HCT116 (cell line): Measurements from ENCODE around the gene GPATCH8. TPM values are rescaled to one million over a fixed set of nuclear protein-coding genes. Genes with fewer than 3 reads are reported as not detected.

Experiments used
- ATAC-seq: fragments of 200-7000 bp; cut with Tn5 transposase; 2 replicates; pipeline ENCODE4 v1.9.1; 2020; ENCODE audit warnings: mild to moderate bottlenecking, moderate library complexity
- BruUV-seq: library from RNA; stranded (reverse); fragments of 400-500 nt; replicated peaks from 2 replicates; lab custom pipeline; 2021; lab: Mats Ljungman, UMichigan
- CTCF ChIA-PET: fragments of 300-600 bp; sonication (Branson Sonifier 250); formaldehyde crosslinking; loops from one replicate; lab custom pipeline; 2021; ENCODE audit warnings: antibody characterized with exemption; lab: Charles Lee
- POLR2A ChIA-PET: fragments of 300-600, 350-600 bp; sonication (Branson Sonifier 250); formaldehyde crosslinking; loops from one replicate; lab custom pipeline; 2021; ENCODE audit warnings: antibody characterized with exemption; lab: Charles Lee
- RAD21 ChIA-PET, 2 experiments: fragments of 300-600 bp; sonication (Branson Sonifier 250); formaldehyde crosslinking; loops; one replicate each; lab custom pipeline; 2023; ENCODE audit warnings: low total read pairs in 2 of 2; ENCODE audit not compliant: uncharacterized antibody in 2 of 2, unreplicated experiment in 2 of 2, low non-redundant PET in 1 of 2; lab: Charles Lee
- DNase-seq: peaks from one replicate; pipeline ENCODE4 v3.0.0-alpha.2; 2010; ENCODE audit warnings: low read depth, low spot score
- H2AFZ ChIP-seq: fragments of 200-600 bp; shearing (Covaris generic), sonication (generic); 2 replicates; pipeline ENCODE4 v1.6.1; 2017; ENCODE audit warnings: low read depth, mixed run types, mixed read lengths, antibody characterized with exemption, low read length; ENCODE audit not compliant: poor library complexity, severe bottlenecking
- H3K27ac ChIP-seq: 2 replicates; pipeline ENCODE4 v1.5.1; 2012; ENCODE audit warnings: low read depth, low read length
- H3K27me3 ChIP-seq: fragments of 200-600 bp; sonication (generic); 2 replicates; pipeline ENCODE4 v1.6.1; 2016; ENCODE audit warnings: mixed run types, low read length, mixed read lengths; ENCODE audit not compliant: insufficient read depth
- H3K36me3 ChIP-seq, 2 experiments: fragments of 200-500 bp in 1 of 2; fragments of 200-600 bp in 1 of 2; sonication (Bioruptor generic) in 1 of 2; sonication (generic) in 1 of 2; 2 replicates each; pipeline versions ENCODE4 v1.5.1 to v1.6.1; 2014 to 2016; ENCODE audit warnings: low read length in 2 of 2, inconsistent platforms in 1 of 2, mixed read lengths in 1 of 2, mixed run types in 1 of 2; ENCODE audit not compliant: insufficient read depth in 2 of 2, control insufficient read depth in 1 of 2
- H3K4me1 ChIP-seq, 2 experiments: fragments of 200-600 bp in 1 of 2; sonication (generic) in 1 of 2; 2 replicates each; pipeline versions ENCODE4 v1.5.1 to v1.6.1; 2012 to 2017; ENCODE audit warnings: low read length in 2 of 2, inconsistent platforms in 1 of 2, mild to moderate bottlenecking in 1 of 2, mixed read lengths in 1 of 2, mixed run types in 1 of 2, moderate library complexity in 1 of 2; ENCODE audit not compliant: insufficient read depth in 2 of 2, control insufficient read depth in 1 of 2
- H3K4me2 ChIP-seq: fragments of 200-600 bp; sonication (generic); 2 replicates; pipeline ENCODE4 v1.6.1; 2017; ENCODE audit warnings: mixed run types, low read length, mixed read lengths
- H3K4me3 ChIP-seq, 2 experiments: fragments of 200-600 bp in 1 of 2; sonication (generic) in 1 of 2; replicated peaks in 1 of 2; 2 replicates each; pipeline ENCODE4 v1.5.1; 2011 to 2016; ENCODE audit warnings: low read length in 2 of 2, control low read depth in 1 of 2, low read depth in 1 of 2, mild to moderate bottlenecking in 1 of 2, mixed read lengths in 1 of 2, mixed run types in 1 of 2
- H3K79me2 ChIP-seq: fragments of 200-600 bp; sonication (generic); 2 replicates; pipeline ENCODE4 v1.6.1; 2017; ENCODE audit warnings: mild to moderate bottlenecking, mixed run types, low read length, moderate library complexity, mixed read lengths; ENCODE audit not compliant: insufficient read depth
- H3K9ac ChIP-seq: fragments of 200-600 bp; sonication (generic); 2 replicates; pipeline ENCODE4 v1.6.1; 2016; ENCODE audit warnings: low read length, mixed read lengths
- H3K9me2 ChIP-seq: fragments of 200-600 bp; sonication (generic), shearing (Covaris generic); 2 replicates; pipeline ENCODE4 v1.6.1; 2017; ENCODE audit warnings: mixed run types, mild to moderate bottlenecking, moderate library complexity; ENCODE audit not compliant: insufficient read depth
- H3K9me3 ChIP-seq, 2 experiments: fragments of 200-500 bp in 1 of 2; fragments of 200-600 bp in 1 of 2; sonication (Bioruptor generic) in 1 of 2; sonication (generic) in 1 of 2; 2 replicates each; pipeline ENCODE4 v1.6.1; 2014 to 2017; ENCODE audit warnings: low read length in 2 of 2, mixed read lengths in 2 of 2, inconsistent platforms in 1 of 2, low read depth in 1 of 2, mild to moderate bottlenecking in 1 of 2, mixed run types in 1 of 2, moderate library complexity in 1 of 2; ENCODE audit not compliant: control insufficient read depth in 1 of 2, insufficient read depth in 1 of 2
- H4K20me1 ChIP-seq: fragments of 200-600 bp; sonication (generic), shearing (Covaris generic); 2 replicates; pipeline ENCODE4 v1.6.1; 2017; ENCODE audit warnings: mixed run types, mild to moderate bottlenecking, moderate library complexity; ENCODE audit not compliant: insufficient read depth
- CBX3 ChIP-seq: IDR thresholded peaks from 2 replicates; pipeline ENCODE4 v1.6.1; 2012; ENCODE audit warnings: low read depth
- CEBPB ChIP-seq: IDR thresholded peaks from 2 replicates; pipeline ENCODE4 v1.6.1; 2012; ENCODE audit warnings: low read depth
- EGR1 ChIP-seq: IDR thresholded peaks from 2 replicates; pipeline ENCODE4 v1.6.1; 2012; ENCODE audit warnings: low read depth
- EZH2 ChIP-seq: fragments of 200-600 bp; sonication (generic); IDR thresholded peaks from 2 replicates; pipeline ENCODE4 v1.6.1; 2017; ENCODE audit warnings: antibody characterized with exemption, mixed run types
- FOSL1 ChIP-seq: IDR thresholded peaks from 2 replicates; pipeline ENCODE4 v1.6.1; 2012; ENCODE audit warnings: low read depth
- JUND ChIP-seq: IDR thresholded peaks from 2 replicates; pipeline ENCODE4 v1.6.1; 2012
- POLR2A ChIP-seq: IDR thresholded peaks from 2 replicates; pipeline ENCODE4 v1.7.0; 2011; ENCODE audit warnings: borderline replicate concordance; ENCODE audit not compliant: insufficient read depth, insufficient read length; ENCODE audit errors: extremely low read depth
- POLR2AphosphoS5 ChIP-seq: IDR thresholded peaks from 2 replicates; pipeline ENCODE4 v1.6.1; 2011; ENCODE audit warnings: mild to moderate bottlenecking, low read depth, low read length, moderate library complexity
- RAD21 ChIP-seq: IDR thresholded peaks from 2 replicates; pipeline ENCODE4 v1.6.1; 2012; ENCODE audit warnings: low read depth, mild to moderate bottlenecking
- SIN3A ChIP-seq: IDR thresholded peaks from 2 replicates; pipeline ENCODE4 v1.6.1; 2012; ENCODE audit warnings: low read depth
- SP1 ChIP-seq: IDR thresholded peaks from 2 replicates; pipeline ENCODE4 v1.6.1; 2012; ENCODE audit warnings: low read depth
- SRF ChIP-seq: IDR thresholded peaks from 2 replicates; pipeline ENCODE4 v1.6.1; 2012; ENCODE audit warnings: low read depth
- TCF7L2 ChIP-seq: IDR thresholded peaks from 2 replicates; pipeline ENCODE4 v1.7.0; 2011; ENCODE audit warnings: borderline replicate concordance, inconsistent platforms; ENCODE audit not compliant: insufficient read depth, insufficient read length; ENCODE audit errors: extremely low read depth
- ZFX ChIP-seq: fragments of 450-650 bp; IDR thresholded peaks from 2 replicates; pipeline ENCODE4 v1.6.1; 2017
- ZNF274 ChIP-seq: fragments of 200-500 bp; sonication (Bioruptor generic); IDR thresholded peaks from 2 replicates; pipeline ENCODE4 v1.6.1; 2014; ENCODE audit warnings: mild to moderate bottlenecking, low read depth, low read length, inconsistent platforms
- intact Hi-C: fragments of 100-400 bp; cut with micrococcal nuclease; formaldehyde crosslinking; loops from 2 replicates; pipeline ENCODE4 v1.10.0; 2022
- total RNA-seq: library from RNA; stranded (reverse); gene quantifications from one replicate; pipeline ENCODE4 v1.2.1, GENCODE V29; 2021; ENCODE audit not compliant: unreplicated experiment
- TF ChIP-seq, protein P1 (sequence below): IDR thresholded peaks from 2 replicates; pipeline ENCODE4 v1.6.1; 2012
- TF ChIP-seq, protein P2 (sequence below), 3 experiments: fragments of 200-600 bp in 1 of 3; sonication (generic) in 1 of 3; IDR thresholded peaks in 2 of 3; conservative IDR thresholded peaks in 1 of 3; 2 replicates each; pipeline ENCODE4 v1.5.1; 2012 to 2017; ENCODE audit warnings: low read depth in 2 of 3, low read length in 2 of 3, antibody characterized with exemption in 1 of 3, borderline replicate concordance in 1 of 3, control low read depth in 1 of 3, mild to moderate bottlenecking in 1 of 3, mixed read lengths in 1 of 3, mixed run types in 1 of 3, moderate library complexity in 1 of 3; ENCODE audit not compliant: insufficient read depth in 1 of 3
- TF ChIP-seq, protein P3 (sequence below): IDR thresholded peaks from 2 replicates; pipeline ENCODE4 v1.6.1; 2012; ENCODE audit warnings: low read depth
- TF ChIP-seq, protein P4 (sequence below): IDR thresholded peaks from 2 replicates; pipeline ENCODE4 v1.6.1; 2011; ENCODE audit warnings: mild to moderate bottlenecking, low read length, moderate library complexity; ENCODE audit not compliant: insufficient replicate concordance; ENCODE audit errors: extremely low read depth

The GPATCH8 gene
- total RNA-seq, 1 experiment from 2014 or later: 28.7 TPM

DNA sequence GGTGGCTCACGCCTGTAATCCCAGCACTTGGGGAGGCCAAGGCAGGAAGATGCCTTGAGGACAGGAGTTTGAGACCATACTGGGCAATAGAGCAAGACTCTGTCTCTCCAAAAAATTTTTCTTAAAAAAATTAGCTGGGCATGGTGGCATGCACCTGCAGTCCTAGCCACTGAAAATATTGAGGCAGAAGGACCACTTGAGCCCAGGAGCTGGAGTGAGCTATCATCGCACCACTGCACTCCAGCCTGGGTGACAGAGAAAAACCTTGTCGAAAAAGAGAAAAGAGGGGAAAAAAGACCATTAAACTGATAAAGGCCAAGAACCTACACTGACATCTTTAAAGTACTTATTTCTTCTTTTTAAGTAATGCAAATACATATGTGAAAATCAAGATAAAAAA, 60.4 kb downstream of the GPATCH8 start:
- DNase-seq (no peak), ATAC-seq (no peak)
- Histone ChIP-seq H3K4me3 (no peak overlapping the region), H3K9ac (no peak overlapping the region), H3K27me3 (no peaks in the 10 kb centered on the region), H3K4me2 (no peak overlapping the region), H2AFZ (no peak overlapping the region), H3K27ac (no peak overlapping the region), H3K9me2 (no peaks in the 10 kb centered on the region), H3K36me3 (0 out of 4 replicates have a peak, but pooled peaks cover 0 to 1% of the 10 kb centered on the region in 2 experiments), H4K20me1 (peaks cover 3% of the 10 kb centered on the region; the same call in 1 of the 2 replicates), H3K9me3 (no peaks in the 10 kb centered on the region), H3K79me2 (peaks cover 77% of the 10 kb centered on the region), H3K4me1 (peaks cover 10 to 21% of the 10 kb centered on the region in 2 experiments)
- intact Hi-C loops: no loop called here
- RAD21 ChIA-PET: no interaction called here
- no TSS peak for BruUV-seq
- POLR2A ChIA-PET: no interaction called here
- TF ChIP-seq SP1: no peak
- TF ChIP-seq, protein P1, sequence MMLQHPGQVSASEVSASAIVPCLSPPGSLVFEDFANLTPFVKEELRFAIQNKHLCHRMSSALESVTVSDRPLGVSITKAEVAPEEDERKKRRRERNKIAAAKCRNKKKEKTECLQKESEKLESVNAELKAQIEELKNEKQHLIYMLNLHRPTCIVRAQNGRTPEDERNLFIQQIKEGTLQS: no peak
- no peak for TF ChIP-seq POLR2AphosphoS5
- TF ChIP-seq TCF7L2: no peak
- no peak for TF ChIP-seq FOSL1
- no peak for TF ChIP-seq ZNF274
- no peak for TF ChIP-seq EGR1
- no peak for TF ChIP-seq CBX3
- TF ChIP-seq, protein P2, sequence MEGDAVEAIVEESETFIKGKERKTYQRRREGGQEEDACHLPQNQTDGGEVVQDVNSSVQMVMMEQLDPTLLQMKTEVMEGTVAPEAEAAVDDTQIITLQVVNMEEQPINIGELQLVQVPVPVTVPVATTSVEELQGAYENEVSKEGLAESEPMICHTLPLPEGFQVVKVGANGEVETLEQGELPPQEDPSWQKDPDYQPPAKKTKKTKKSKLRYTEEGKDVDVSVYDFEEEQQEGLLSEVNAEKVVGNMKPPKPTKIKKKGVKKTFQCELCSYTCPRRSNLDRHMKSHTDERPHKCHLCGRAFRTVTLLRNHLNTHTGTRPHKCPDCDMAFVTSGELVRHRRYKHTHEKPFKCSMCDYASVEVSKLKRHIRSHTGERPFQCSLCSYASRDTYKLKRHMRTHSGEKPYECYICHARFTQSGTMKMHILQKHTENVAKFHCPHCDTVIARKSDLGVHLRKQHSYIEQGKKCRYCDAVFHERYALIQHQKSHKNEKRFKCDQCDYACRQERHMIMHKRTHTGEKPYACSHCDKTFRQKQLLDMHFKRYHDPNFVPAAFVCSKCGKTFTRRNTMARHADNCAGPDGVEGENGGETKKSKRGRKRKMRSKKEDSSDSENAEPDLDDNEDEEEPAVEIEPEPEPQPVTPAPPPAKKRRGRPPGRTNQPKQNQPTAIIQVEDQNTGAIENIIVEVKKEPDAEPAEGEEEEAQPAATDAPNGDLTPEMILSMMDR (IDR thresholded peaks at IDR 0.05 in 2 of 3, conservative IDR thresholded peaks at IDR 0.05 in 1 of 3; ENCODE audit: borderline replicate concordance in 1 of 3, insufficient read depth in 1 of 3, low read depth in 2 of 3, low read length in 2 of 3): no peak
- TF ChIP-seq, protein P3, sequence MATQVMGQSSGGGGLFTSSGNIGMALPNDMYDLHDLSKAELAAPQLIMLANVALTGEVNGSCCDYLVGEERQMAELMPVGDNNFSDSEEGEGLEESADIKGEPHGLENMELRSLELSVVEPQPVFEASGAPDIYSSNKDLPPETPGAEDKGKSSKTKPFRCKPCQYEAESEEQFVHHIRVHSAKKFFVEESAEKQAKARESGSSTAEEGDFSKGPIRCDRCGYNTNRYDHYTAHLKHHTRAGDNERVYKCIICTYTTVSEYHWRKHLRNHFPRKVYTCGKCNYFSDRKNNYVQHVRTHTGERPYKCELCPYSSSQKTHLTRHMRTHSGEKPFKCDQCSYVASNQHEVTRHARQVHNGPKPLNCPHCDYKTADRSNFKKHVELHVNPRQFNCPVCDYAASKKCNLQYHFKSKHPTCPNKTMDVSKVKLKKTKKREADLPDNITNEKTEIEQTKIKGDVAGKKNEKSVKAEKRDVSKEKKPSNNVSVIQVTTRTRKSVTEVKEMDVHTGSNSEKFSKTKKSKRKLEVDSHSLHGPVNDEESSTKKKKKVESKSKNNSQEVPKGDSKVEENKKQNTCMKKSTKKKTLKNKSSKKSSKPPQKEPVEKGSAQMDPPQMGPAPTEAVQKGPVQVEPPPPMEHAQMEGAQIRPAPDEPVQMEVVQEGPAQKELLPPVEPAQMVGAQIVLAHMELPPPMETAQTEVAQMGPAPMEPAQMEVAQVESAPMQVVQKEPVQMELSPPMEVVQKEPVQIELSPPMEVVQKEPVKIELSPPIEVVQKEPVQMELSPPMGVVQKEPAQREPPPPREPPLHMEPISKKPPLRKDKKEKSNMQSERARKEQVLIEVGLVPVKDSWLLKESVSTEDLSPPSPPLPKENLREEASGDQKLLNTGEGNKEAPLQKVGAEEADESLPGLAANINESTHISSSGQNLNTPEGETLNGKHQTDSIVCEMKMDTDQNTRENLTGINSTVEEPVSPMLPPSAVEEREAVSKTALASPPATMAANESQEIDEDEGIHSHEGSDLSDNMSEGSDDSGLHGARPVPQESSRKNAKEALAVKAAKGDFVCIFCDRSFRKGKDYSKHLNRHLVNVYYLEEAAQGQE: no peak
- no peak for TF ChIP-seq SRF
- no peak for TF ChIP-seq ZFX
- TF ChIP-seq SIN3A: no peak
- TF ChIP-seq, protein P4, sequence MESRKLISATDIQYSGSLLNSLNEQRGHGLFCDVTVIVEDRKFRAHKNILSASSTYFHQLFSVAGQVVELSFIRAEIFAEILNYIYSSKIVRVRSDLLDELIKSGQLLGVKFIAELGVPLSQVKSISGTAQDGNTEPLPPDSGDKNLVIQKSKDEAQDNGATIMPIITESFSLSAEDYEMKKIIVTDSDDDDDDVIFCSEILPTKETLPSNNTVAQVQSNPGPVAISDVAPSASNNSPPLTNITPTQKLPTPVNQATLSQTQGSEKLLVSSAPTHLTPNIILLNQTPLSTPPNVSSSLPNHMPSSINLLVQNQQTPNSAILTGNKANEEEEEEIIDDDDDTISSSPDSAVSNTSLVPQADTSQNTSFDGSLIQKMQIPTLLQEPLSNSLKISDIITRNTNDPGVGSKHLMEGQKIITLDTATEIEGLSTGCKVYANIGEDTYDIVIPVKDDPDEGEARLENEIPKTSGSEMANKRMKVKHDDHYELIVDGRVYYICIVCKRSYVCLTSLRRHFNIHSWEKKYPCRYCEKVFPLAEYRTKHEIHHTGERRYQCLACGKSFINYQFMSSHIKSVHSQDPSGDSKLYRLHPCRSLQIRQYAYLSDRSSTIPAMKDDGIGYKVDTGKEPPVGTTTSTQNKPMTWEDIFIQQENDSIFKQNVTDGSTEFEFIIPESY: no peak
- no peak for TF ChIP-seq JUND
- no peak for TF ChIP-seq RAD21
- TF ChIP-seq EZH2: no peak
- TF ChIP-seq POLR2A: no peak
- no peak for TF ChIP-seq CEBPB
- CTCF ChIA-PET: no interaction called here
